GM18508 (cell line): ENCODE data around the gene ATP6V0C.

Experiments used
- ATAC-seq: cut with Tn5 transposase; IDR thresholded peaks from one replicate; pipeline ENCODE4 v1.9.1; 2021; ENCODE audit warnings: moderate number of reproducible peaks; ENCODE audit not compliant: insufficient read depth, unreplicated experiment

Gene ATP6V0C

DNA sequence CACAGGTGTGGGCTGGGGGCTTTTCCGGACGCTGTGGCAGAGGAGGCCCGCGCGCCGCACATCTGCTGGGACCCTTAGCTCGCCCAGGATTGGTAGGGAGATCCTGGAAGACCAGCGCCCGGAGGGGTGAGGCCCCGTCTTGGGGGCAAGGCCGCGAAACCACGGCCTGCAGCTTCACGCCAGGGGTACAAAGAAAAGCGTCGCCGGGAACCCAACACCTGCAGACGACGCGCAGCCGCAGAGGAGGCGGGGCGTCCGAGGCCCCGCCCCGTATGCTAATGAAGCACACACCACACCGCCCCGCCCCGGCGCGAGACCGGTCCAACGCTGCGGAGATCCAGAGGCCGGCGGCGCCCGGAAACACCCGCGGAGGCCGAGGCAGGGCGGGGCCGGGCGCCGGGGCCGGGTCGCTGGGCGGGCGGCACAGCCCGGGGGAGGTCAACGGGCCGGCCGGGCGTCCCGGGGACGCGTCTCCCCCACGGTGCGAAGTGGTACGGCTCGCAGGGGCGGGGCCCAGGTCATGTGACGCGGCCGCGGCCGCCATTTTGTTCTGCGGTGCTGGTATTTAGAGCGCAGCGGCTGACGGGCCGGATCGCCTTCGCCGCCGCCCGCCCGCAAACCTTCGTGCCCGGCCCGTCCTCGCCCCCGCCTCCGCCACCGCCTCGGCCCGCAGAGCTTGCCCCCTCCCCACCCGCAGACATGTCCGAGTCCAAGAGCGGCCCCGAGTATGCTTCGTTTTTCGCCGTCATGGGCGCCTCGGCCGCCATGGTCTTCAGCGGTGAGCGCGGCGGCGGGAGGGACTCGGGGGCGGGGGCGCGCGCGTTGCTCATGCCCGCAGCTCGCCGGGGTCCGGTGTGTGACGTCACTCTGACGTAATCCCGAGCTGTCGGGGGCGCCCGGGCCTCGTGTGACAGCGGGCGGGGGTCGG is at the start of gene ATP6V0C:
Gene ATP6V0C, plus strand, starts transcription at position 548 of the 928 bp plus-strand sequence. Its CDS starts 152 bp downstream, at position 700.
- peak; percentile 34 for ATAC-seq

DNA sequence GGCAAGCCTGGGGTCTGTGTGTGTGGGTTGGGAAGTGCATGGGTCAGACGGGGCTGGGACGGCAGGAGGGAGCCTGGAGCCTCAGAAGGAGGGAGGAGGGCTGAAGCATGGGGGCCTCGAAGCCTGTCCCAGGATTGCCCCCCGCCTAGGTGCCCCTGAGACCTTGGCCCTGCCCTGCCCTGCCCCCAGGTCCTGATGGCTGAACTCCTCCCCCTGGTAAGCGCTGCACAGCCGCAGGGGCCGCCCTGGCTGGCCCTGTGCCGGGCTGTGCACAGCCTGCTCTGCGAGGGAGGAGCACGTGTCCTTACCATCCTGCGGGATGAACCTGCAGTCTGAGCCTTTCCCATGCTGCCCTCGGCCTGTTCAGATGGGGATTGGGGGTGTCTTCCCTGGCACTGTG is 49.4 kb upstream of the ATP6V0C start:
- no peak for ATAC-seq

DNA sequence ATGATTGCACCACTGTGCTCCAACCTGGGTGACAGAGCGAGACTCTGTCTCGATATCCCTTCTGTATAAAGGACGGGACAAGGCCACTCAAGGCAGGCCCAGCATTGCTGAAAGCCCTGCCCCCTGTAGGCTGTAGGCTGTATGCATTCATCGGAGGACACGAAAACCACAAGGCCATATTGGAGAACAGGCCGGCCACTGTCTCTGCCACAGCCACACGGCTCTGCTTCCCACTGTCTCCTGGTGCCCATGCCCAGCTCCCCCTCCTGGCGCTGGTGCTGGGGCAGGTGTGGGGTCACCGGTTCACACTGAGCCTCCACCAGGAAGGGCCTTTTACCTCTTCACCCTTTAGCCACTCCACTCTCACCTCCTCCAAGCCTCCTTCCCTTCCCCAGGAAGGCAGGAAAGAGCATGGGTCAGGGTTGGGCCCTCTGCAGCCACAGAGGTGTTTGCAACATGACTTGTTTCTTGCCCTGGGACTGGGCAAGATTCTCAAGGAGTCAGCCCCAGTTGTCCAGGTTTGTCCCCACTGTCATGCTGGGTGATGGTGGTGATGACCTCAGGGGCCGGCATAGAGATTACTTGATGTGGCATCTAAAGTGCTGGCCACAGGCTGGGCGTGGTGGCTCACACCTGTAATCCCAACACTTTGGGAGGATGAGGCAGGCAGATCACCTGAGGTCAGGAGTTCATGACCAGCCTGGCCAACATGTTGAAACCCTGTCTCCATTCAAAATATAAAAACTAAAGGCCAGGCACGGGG is 47.9 kb upstream of the ATP6V0C start:
- ATAC-seq, result no peak

DNA sequence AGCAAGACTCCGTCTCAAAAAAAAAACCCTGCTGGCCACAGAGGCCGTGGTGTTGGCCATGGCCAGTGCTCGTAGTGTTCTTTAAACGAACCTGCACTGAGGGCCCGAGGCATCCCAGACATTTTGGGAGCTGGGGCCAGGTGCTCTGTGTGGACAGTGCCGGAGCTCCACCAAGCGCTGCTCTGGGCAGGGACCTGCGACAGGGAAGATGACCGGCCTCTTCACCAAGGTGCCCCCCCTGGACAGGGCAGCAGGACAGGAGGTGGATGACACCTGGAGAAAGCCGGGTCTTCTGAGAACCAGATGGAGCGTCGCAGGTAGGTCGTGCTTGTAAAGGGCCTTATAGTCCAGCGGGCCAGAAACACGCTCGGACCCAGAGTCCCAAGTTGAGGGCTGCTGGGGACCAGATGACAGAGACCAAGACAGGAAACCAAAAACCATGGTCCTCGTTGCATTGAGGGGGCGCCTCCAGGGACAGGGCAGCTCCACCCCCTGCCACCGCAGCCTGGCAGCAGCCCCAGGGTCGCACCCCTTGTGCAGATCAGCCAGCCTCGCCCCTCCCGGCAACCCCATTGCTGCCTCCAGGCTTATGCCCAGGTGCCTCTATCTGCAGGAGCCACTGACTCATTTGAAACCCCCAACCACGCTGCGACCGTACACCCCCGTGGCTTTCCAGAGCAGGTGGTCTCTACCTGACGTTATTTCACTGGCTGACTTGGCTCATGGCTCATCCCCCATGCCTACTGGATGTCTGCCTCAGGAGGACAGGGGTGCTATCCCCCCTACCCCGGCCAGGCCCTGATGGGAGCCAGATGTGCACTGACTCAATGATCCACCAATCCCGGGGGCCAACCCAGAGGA is 46.9 kb upstream of the ATP6V0C start:
- no peak for ATAC-seq

DNA sequence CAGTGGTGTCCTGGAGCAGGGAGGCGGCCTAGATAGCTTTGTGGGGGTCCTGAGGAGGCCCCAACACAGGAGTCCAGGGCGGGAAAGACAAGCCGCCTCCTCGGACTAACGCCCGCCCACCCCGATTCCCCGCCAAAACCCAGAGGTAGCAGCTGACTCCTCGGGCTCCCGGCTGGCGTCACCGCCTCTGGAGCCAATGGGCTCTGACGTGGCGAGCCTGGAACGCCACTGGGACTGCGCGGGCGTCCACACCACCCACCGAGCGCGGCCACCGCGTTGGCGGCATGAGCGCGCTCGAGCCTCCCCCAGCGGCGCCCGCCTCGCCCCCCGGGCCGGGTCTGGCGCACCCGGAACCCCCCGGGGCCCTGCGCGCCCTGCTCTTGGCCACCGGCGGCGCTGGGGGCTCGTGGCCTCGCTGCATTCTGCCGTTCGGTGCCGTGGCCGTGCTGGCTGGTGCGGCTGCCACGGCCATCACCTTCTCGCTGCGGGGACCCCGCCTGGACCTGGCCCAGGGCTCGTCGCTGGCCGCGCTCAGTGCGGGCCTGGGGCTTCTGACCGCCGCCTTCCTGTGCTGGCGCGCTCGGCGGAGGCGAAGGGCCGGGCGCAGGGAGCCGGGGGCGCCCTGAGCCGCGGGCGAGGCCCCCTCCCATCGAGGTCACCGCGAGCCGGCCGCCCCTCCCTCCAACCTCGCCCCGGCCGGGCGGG is 46.1 kb upstream of the ATP6V0C start:
- no peak for ATAC-seq

DNA sequence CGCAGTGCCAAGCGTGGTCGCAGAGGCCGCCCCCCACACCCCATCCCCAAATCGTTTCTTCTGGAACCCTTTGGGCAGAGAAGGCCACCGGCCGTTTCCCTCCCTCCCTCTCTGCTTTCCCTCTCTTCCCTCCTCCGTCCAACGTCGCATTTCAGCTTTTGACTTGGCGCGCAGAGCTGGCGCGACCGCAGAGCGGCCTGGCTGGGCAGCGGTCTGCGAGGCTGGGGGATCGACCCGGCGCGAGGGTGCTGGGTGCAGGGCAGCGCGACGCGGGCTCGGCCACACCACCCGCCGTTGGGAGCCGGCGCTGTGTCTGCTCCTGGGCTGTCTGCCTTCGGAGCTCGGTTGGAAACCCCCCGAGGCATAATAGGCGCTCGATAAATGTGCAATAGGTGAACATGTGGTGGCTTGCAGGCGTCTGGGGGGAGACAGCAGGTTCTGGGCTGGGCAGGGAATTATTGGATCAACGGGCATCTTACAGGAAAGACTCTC is 45.5 kb upstream of the ATP6V0C start:
- no peak for ATAC-seq

DNA sequence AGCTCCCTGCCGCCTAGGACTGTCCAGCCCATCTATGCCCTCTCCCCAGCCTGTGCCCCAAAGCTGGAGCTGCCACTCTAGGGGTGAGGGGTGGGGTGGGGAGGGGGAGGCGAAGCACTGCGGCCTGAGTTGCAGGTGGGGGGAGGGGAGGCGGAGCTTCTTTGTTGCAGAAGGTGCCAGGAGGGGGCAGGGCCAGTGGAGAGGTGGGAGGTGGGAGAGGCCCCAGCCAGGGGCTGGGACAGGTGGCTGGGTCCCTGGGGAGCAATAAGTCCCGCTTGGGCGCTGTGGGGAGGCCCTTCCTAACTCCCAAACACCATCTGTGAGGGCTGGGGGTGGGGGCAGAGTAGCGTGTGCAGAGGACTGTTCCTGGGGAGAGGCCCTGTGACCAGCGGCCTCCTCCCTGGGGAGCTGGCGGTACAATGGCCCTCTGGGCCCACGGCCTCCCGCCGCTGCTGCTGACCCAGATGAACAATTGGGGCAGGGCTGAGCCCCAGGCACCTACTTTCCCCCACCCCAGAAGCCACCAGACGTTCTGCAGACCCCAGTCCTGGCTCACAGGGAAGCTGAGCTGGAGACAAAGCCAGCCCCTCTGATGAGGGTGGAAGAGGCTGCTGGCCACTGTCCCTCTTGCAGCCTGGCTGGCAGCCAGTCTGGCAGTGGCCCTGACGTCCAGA is 44.9 kb upstream of the ATP6V0C start:
- ATAC-seq, result no peak

DNA sequence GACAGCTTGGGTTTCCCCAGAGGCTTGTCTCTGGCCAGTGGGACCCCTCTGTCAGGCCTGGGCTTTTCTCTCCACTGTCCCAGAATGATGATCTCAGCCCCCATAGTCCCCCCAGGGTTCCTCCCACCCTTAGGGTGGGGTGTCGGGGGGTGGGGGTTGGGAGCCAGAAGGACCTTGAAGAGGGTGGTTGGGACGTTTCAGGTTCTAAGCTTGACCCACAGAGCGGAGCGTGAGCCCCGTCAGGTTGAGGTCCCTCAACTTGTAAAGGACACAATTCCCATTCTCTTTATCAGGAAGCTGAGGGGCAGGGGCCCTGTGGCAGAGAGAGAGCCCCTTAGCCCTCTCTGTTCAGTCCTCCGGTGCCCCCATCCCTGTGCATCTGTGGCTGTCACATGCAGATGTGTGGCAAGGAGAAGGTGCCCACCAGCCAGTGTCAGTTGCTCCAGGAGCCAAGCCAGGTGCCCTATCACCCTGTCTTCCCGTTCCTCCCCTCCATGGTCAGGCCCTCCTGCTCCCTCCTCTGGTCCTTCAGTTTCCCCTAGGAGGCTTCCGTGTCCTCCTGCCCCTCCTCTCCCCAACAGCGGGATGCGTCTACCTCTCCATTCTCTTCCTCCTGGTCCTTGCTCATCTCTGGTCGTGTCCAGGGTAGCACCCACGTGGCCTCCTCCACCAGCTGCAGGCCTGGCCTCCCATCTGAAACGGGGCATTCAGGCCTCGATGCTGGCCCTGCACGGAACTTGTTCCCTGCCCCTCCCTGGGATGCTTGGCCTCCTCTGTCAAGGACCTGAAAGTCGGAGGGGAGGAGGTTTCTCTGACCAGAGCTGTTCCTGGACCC is 44.1 kb upstream of the ATP6V0C start:
- no peak for ATAC-seq

DNA sequence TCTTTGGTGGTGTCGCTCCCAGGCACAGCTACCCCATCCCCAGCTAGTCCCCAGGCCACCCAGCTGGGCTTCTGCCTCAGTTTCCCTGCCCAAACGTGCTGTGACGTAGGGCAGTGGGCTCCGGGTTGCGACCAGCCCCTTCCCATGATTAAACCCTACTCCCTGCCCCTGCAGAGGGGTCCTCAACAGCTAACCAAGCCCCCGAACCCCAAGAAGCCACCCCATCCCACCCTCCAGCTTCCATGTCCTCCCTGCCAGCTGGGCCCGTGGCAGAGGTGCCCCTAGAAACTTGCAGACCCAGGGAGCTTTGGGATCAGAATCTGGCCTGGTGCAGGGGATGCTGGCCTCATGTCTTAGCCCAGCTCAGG is 43.5 kb upstream of the ATP6V0C start:
- ATAC-seq, result no peak

DNA sequence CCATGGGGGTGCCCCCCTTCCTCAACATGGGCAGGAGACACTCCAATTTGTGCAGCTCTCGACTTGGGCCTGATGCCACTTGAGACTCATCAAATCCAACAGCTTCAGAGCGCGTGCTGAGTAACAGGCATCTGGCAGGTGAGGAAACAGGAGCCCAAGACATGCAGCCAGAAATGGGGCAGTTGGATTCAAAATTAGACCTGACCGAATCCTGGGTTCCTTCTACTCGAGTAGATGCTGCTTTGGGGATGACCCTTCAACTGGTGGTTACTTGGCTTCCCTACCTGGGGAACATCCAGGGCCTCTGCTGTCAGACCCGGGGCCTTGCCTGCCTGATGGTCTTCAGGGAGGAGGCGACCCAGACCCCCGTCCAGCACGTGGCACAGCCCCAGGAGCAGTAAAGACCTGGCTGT is 43.1 kb upstream of the ATP6V0C start:
- ATAC-seq, result no peak

DNA sequence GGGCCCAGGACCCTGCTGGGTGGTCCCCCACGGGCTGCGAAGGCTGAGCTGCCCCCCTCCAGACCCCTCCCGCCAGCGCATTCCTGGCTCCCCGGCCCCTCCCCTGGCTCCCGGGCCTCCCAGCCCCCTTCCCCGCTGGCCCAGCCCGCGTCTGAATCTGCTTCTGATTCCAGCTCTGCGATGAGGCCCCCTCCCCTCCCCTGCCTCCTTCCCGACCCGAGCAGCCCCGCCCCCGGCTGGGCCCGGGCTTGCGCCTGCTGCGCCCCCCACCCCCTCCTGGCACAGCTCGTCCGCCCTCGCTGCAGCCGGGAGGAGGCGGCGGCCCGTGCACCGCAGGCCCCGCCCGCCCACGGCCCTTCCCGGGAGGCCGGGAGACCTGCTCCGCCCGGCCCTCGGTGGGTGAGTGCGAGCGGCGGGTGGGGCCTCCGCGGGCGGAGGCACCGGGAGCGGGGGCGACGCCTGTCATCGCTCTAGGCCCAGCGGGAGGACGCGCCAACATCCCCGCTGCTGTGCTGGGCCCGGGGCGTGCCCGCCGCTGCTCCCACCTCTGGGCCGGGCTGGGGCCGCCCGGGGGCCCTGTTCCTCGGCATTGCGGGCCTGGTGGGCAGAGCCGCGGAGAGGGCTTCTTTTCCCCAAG is 42.6 kb upstream of the ATP6V0C start, which contains the start of gene NTN3:
Gene NTN3, plus strand, starts transcription at position 282 of the 637 bp plus-strand sequence. CDS start 405 bp downstream, outside the sequence.
- ATAC-seq, result no peak

DNA sequence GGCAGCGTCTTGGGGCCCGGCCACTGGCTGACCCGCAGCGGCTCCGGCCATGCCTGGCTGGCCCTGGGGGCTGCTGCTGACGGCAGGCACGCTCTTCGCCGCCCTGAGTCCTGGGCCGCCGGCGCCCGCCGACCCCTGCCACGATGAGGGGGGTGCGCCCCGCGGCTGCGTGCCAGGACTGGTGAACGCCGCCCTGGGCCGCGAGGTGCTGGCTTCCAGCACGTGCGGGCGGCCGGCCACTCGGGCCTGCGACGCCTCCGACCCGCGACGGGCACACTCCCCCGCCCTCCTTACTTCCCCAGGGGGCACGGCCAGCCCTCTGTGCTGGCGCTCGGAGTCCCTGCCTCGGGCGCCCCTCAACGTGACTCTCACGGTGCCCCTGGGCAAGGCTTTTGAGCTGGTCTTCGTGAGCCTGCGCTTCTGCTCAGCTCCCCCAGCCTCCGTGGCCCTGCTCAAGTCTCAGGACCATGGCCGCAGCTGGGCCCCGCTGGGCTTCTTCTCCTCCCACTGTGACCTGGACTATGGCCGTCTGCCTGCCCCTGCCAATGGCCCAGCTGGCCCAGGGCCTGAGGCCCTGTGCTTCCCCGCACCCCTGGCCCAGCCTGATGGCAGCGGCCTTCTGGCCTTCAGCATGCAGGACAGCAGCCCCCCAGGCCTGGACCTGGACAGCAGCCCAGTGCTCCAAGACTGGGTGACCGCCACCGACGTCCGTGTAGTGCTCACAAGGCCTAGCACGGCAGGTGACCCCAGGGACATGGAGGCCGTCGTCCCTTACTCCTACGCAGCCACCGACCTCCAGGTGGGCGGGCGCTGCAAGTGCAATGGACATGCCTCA is 41.9 kb upstream of the ATP6V0C start:
- no peak for ATAC-seq

DNA sequence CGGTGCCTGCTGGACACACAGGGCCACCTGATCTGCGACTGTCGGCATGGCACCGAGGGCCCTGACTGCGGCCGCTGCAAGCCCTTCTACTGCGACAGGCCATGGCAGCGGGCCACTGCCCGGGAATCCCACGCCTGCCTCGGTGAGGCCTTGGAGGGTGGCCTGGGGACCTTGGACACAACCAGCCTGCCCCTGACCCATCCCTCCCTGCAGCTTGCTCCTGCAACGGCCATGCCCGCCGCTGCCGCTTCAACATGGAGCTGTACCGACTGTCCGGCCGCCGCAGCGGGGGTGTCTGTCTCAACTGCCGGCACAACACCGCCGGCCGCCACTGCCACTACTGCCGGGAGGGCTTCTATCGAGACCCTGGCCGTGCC is 41.3 kb upstream of the ATP6V0C start:
- ATAC-seq, result no peak

DNA sequence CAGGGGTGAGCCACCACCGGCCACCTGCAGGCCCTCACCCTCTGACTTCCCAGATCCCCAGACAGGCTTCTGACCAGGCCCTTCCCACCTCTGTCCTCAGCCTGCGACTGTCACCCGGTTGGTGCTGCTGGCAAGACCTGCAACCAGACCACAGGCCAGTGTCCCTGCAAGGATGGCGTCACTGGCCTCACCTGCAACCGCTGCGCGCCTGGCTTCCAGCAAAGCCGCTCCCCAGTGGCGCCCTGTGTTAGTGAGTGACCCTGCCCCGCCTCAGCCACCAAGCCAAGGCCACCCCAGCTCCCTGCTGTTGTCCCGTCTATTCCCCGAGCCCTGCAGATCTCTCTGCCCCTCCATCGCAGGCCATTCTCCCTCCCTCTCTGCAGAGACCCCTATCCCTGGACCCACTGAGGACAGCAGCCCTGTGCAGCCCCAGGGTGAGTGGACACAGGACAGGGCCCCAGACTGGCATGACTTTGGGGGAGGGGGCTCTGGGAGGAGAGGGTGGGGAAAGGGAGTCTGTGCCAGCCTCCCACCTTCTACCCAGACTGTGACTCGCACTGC is 40.8 kb upstream of the ATP6V0C start:
- ATAC-seq, result no peak

DNA sequence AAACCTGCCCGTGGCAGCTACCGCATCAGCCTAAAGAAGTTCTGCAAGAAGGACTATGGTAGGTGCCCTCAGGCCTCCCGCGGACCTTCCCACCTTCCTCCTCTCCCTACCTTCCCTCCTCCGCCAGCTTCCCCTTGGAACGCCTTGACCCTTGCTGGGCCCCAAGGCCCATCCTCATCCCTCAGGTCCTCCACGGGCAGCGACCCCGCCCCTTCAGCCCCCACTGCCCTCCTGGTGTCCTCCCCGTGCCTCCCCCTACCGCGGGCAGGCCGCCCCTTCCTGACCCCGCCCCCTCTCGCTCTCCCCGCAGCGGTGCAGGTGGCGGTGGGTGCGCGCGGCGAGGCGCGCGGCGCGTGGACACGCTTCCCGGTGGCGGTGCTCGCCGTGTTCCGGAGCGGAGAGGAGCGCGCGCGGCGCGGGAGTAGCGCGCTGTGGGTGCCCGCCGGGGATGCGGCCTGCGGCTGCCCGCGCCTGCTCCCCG is 40.3 kb upstream of the ATP6V0C start:
- ATAC-seq, result no peak
